Mesodermal cell (in vitro differentiated cells): ENCODE data around the gene FRG2B.
"Not testable (repeated sequence)": the region's sequence is repeated elsewhere in the genome, so short reads cannot be mapped to it uniquely, and the experiment has no call there.

ENCODE experiments used
- H3K27ac ChIP-seq: 2 replicates; pipeline ENCODE4 v1.7.0; 2013; ENCODE audit warnings: mild to moderate bottlenecking, low read depth, low read length, moderate library complexity; ENCODE audit not compliant: severe bottlenecking
- H3K36me3 ChIP-seq: 2 replicates; pipeline ENCODE4 v1.7.1; 2013; ENCODE audit warnings: mild to moderate bottlenecking, low read length, moderate library complexity; ENCODE audit not compliant: control insufficient read depth, insufficient read depth
- H3K4me1 ChIP-seq: one replicate; pipeline ENCODE4 v1.7.1; 2013; ENCODE audit warnings: mild to moderate bottlenecking, low read length; ENCODE audit not compliant: insufficient read depth, control insufficient read depth, poor library complexity, severe bottlenecking
- H3K4me3 ChIP-seq: 2 replicates; pipeline ENCODE4 v1.7.0; 2013; ENCODE audit warnings: low read length, control low read depth, mild to moderate bottlenecking; ENCODE audit not compliant: insufficient read depth, poor library complexity, severe bottlenecking; ENCODE audit errors: extremely low read depth
- H3K9me3 ChIP-seq: 2 replicates; pipeline ENCODE4 v1.7.1; 2013; ENCODE audit warnings: mild to moderate bottlenecking, low read length, moderate library complexity; ENCODE audit not compliant: control insufficient read depth
- WGBS, 2 experiments: methylation state at CpG; one replicate each; pipeline ENCODE4 v1.1.5; 2013; ENCODE audit warnings: missing lambda C conversion rate in 2 of 2; ENCODE audit not compliant: insufficient coverage in 2 of 2; 5-methylcytosine and 5-hydroxymethylcytosine counted together

Gene FRG2B

DNA sequence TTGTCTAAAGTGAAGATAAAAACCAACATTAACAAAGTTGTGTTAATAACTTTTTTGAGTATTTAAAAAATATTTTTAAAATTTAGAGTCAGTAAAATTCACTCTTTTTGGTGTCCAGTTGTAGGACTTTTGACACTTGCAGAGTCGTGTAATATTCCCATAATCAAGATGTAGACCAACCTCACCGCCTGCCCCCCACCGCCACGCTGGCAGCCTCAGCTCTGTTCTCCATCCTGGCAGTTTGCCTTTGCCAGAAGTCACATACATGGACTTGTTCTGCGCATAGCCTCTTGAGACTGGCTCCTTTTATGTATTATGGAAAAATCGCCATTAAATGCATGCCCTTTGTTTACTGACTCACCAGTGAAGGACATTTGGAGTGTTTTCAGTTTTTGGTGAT, 33.9 kb downstream of the FRG2B start:
- Histone ChIP-seq H3K4me3 (no peak overlapping the region), H3K4me1 (no peaks in the 10 kb centered on the region), H3K27ac (no peak overlapping the region), H3K9me3 (peaks cover 33% of the 10 kb centered on the region), H3K36me3 (no peaks in the 10 kb centered on the region)
- WGBS, 2 experiments: 37 to 58% methylated on average over 5 of the region's 6 CpGs

DNA sequence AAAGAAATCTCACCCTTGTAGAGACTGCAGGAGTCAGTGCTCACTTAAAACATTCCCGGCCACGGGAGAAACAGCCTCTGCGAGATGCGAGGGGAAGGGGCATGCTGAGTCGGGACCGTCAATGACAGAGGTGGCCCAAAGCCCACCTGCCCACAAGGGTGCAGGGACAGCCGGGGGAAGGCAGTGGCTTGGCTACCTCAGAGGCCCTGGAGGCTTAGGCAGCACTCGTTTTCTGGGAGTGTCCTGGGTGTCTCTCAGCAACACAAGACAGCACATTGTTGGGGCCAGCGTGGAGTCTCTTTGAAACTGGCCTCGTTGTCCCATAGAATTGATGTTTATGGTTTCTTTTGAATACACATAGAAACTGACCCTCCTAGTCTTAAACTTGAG, 35.6 kb downstream of the FRG2B start:
- Histone ChIP-seq H3K4me1 (no peaks in the 10 kb centered on the region), H3K36me3 (no peaks in the 10 kb centered on the region), H3K27ac (no peak overlapping the region), H3K4me3 (no peak overlapping the region), H3K9me3 (peaks cover 34% of the 10 kb centered on the region)
- 72 to 79% methylated on average over 8 of the region's 10 CpGs for WGBS, 2 experiments

DNA sequence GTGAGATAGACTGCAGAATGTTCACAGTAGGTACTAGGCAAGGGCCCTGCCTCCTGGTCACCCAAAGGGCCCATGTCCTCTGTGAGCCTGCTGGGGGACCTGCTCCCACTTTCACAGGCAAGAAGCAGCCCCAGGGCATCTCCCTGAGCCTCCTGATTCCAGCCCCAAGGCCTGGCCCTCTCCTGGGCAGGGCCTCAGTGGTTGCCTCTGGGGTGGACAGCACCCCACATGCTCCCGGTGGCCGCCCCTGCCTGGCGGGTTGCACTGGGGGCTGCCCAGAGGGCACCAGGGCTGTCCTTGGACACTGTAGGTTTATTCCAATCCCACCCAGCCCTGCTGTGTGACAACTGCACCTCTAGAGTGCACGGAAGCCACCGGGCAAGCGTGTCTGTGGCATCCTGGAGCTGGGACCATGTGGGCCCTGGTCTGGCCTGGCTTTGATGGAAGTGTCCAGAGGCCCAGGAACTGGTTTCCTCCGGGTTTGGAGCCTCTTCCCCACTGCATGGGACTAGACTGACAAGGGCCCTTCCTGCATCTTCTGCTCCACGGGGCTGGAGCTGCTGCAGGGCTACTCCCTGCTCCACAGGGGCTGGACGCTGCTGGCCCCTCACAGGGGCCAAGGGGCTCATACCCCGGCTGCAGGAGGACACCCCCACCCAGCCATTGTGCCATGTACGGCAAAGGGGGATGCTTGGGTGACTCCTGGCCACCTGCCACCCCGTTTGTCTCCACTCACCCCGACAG, 36.2 kb downstream of the FRG2B start:
- Histone ChIP-seq H3K4me3 (no peak overlapping the region), H3K4me1 (no peaks in the 10 kb centered on the region), H3K36me3 (no peaks in the 10 kb centered on the region), H3K9me3 (peaks cover 34% of the 10 kb centered on the region), H3K27ac (no peak overlapping the region)
- WGBS, 2 experiments: 51 to 68% methylated on average over 10 to 13 of the region's 13 CpGs

DNA sequence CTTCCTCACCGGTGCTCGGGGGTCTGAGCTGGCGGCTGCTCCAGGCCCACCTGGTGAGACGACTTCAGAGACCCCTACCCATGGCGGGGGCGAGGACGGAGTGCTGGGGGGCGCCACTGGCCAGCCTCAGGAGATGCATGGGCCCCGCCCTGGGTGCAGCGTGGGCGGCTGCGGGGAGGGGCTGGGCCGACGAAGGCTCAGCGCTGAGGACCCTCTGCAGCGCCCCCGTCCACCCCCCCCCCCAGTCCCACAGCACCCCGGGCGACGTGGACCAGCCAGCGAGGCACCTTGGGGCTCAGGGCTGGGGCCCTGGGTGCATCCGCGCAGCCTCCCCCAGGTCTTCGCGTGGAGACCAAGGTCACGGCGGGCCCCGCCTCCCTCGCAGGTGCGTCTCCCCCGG, 49.6 kb downstream of the FRG2B start:
- no CpG with 5 or more reads among the region's 31 CpGs for WGBS, 2 experiments
- not testable (repeated sequence) for H3K9me3 ChIP-seq, H3K27ac ChIP-seq, H3K4me3 ChIP-seq, H3K36me3 ChIP-seq, H3K4me1 ChIP-seq
